Left colon (tissue), 2 donors: ENCODE data around the gene SKI. TPM values are rescaled to one million over a fixed set of nuclear protein-coding genes. Genes with fewer than 3 reads are reported as not detected.
A peak's percentile ranks its signal among the peaks of the same experiment; 100 is the strongest.
"Not testable (repeated sequence)": the region's sequence is repeated elsewhere in the genome, so short reads cannot be mapped to it uniquely, and the experiment has no call there.

Source experiments
- ATAC-seq: fragments of 200-7000 bp; cut with Tn5 transposase; one replicate; pipeline ENCODE4 v1.9.1; 2020; ENCODE audit warnings: mild to moderate bottlenecking, moderate library complexity
- DNase-seq, 2 donors: peaks; one replicate each; pipeline ENCODE4 v3.0.0-alpha.2; 2020
- intact Hi-C, 2 donors: fragments of 100-400 bp; cut with DNase I in 1 of 2; cut with micrococcal nuclease in 1 of 2; formaldehyde crosslinking; loops; one replicate each; pipeline versions ENCODE4 v1.11.2 to v1.14.0; 2022; cut with DNase I, micrococcal nuclease
- total RNA-seq, 2 donors: library from RNA; stranded (reverse); fragmentation: NEBNext Ultra II Directional; extraction: Animal tissue kit (Norgen Biotek cat#: 25700); gene quantifications; one replicate each; pipeline ENCODE4 v1.2.1, GENCODE V29; 2021
- donor health status: DM: no; HTN: no; CAD: no.
- donor health status: DM: yes; HTN: yes; CAD: no.

The SKI gene
- total RNA-seq, 2 donors from 2014 or later = 30.2 to 35.5 TPM

DNA sequence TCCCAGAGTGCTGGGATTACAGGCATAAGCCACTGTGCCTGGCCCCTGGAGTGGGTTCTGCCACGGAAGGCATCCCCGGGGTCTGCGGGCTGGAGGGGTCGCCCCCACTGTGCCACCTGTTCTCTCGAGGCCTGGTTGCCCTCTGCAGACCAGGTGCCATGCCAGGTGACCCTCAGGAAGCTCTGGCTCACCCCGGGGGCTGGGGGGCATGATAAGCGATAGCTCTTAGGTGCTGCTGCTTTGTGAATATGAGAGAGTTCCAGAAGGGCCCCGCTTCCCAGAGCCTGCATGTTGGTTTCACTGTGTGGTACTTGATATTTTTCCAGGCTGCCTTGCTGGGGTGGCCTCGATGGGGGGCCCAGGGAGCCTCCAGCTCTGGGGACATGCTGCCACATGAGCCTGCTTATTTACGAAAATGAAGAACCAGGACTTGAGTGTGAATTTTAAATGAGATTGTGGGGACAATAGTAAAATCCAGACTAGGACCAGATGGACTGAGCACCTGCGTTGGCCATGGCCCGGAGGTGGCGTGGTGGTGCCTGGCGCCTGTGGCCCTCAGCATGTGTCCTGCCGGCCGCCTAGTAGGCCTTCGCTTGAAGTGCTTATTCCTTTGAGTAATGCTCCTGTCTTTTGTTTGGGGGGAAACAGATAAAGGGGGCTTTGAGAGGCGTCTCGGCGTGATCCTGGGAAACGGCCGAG is 7.3 kb downstream of the SKI start:
- ATAC-seq (no peak), DNase-seq (no peak)
- intact Hi-C loops = no loop called here

- ATAC-seq (peak; percentile 41), DNase-seq (no peak)
- intact Hi-C loops = no loop called here
Observed at GRCh38 chr1:2236695-2237677, 8.9 kb downstream of the SKI start.

DNA sequence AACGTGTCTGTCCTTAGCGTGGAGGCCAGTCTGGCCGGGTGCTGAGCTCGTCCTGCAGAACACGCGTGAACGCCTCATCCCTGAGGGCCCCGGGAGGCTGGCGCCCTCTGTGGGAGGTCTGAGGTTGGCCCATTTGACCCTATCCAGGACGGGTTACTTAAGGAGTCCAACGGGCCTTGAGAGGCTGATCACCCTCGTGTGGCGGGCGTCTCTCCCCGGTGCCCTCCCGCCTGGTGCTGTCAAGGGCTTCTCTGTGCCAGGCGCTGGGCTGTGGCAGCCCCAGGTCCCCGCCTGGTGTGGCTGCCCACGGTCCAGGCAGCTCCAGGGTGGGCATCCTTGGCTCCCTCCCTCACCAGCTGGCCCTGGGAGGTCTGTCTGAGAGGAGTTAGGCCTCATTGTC is 9.7 kb downstream of the SKI start:
- no peak for DNase-seq
- no peak for ATAC-seq
- intact Hi-C loops = no loop called here

DNA sequence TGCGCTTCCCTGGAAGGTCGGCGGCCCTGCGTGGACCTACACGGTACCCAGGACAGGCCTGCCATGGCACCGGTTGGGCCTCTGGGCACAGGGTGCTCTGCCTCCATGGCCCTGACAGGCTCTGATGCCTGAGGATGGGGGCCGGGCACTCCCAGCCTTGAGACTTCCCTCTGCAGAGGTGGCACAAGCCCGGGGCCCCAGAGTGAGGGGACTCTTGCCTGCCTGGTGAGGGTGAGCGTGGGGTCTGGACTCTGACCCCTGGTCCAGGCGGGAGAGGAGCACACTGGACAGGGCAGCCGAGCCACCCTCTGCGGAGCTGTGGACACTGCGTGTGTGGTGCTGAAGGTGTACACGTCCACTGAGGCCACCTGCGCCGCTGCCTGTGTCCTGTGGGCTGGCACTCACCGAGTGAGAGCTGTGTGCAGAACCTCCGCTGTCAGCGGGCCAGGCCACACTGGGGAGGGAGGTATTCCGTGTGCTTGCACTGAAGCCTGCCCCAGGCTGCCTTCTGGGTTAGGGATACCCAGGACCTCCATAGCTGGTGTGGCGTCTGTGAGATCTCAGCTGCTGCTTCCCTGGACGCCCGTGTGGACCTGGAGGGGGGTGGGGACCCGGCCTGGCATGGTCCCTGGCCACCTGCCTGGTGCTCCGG is 10.4 kb downstream of the SKI start:
- intact Hi-C loops = no loop called here
- ATAC-seq = peak; percentile 20
- DNase-seq = no peak

DNA sequence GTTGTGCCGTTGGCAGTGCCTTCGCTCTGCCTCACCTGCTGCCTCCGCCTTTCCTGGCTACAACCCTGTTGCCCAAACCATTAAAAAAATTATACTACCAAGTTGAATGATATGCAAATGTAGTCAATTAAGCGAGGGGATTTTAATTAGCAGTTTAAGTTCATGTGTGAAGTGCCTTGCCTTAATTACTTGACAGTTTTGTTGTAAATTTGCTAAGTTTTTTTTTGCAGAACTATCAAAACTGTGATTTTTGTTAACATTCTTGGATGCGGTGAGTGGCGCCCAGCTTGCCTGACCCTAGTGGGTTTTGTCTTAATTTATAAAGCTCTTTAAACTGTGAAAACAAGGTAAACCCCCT is 10.9 kb downstream of the SKI start:
- no peak for ATAC-seq
- intact Hi-C loops = no loop called here
- DNase-seq = no peak

GRCh38 chr1:2239384-2239985 is 11.4 kb downstream of the SKI start:
- intact Hi-C loops = no loop called here
- peak; percentile 12 for ATAC-seq
- no peak for DNase-seq

DNA sequence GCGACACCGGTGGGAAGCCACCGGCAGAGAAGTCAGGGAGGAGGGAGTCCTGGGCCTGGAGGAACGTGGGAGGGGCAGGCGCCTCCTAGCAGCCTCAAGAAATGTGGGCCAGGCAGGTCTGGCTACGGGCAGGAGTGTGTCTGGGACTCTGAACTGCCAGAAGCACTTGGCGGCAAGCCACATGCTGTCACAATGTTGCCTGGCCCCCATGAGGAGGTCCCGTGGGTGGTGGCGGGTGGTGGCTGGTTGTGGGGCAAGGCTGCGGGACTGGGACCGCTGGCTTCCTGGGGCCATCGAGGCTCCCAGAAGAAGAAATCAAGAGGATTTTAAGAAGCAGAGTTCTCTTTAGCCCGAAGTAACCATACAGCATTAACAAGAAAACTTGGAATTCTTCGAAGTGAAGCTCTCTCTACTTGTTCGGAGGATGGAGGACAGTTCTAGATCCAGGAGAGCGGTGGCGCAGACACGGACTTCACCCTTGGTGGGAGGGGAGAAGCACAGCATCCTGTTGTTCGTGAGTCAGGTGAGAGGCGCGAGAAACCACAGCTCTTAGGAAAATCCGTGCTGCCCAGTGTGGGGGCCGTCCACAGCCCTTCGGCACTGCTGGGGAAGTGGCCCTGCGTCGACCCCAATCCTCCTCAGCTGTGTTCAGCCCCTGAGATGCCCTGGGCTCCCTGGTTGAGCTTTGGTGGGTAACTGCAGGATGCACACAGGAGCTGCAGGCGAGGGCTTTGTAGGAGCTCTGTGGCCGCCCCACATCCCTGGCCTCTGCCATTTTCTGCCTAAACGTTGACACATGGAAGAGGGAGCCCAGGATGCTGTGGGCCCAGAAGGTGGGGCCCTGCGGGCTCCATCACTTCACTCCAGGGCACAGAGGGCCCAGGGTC is 12.4 kb downstream of the SKI start:
- intact Hi-C loops = no loop called here
- ATAC-seq = peak; percentile 71
- peak; percentile 65 to 75 for DNase-seq

DNA sequence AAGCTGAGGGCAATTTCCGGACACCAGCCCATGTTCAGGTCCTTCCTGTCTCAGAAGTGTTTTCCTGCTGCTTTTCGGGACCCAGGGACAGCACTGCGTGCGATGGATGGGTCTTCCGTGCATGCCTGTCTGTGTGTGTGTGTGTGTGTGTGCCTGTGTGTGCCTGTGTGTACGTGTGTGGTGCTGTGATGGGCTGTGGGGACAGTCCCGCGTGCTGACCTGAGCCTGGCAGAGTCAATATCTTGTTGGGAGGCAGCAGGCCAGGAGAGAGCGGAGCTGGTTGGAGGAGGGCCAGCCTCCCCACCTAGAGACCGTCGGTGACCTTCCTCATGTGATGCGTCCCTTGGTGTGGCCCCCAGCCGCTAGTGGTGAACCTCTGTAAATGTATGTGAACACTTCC is 13.7 kb downstream of the SKI start:
- ATAC-seq = no peak

DNA sequence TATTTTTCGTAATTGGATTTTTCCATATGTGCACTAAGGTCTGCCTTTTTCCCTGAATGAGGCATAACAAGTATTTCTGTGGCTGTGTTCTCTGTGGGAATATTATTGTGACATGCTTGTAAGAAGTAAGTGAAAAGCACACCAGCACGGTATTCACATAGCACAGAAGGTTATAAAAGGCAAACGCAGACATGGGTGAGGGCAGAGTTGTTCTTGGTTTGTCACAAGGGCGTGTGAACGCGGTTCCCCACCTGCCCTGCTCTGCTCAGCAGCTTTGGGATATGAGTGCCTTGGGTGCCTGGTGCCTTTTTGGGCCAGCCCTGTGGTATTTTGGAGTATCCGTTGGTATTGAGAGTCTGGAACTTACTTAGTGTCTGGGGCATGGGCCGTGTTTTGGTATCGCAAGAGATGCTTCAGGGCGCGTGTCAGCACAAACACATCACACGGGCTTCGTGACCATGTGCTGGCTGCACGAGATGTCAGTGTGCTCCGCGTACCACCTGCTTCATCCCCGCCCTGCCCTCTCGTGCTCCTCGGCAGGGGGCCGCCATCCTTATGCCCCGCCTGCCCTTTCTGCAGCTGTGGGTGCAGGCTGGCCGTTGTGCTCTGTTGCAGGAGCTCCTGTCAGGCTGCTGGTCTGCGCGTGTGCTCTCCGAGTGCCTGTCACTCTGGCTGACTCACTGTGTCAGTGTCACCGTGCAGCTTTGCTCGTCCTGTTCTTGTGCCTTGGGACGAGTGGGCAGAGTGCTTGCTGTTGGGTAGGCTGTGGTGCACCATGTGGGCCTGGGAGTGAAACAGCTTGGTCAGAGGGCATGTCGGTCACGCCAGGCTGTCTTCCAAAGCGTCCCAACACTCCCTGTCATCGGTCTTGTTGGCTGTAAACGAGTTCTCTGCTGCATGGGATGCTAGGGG is 15.0 kb downstream of the SKI start:
- intact Hi-C loops = no loop called here
- DNase-seq (no peak), ATAC-seq (no peak)

More for the DNA sequence above, 13.7 kb downstream of the SKI start:
- intact Hi-C loops = no loop called here
- no peak for DNase-seq

- DNase-seq, ATAC-seq, intact Hi-C loops: not testable (repeated sequence)
Observed at GRCh38 chr1:2247045-2247394, 18.9 kb downstream of the SKI start.

GRCh38 chr1:2247760-2248126 is 19.6 kb downstream of the SKI start:
- ATAC-seq (no peak), DNase-seq (no peak)
- intact Hi-C loops = no loop called here

- intact Hi-C loops = no loop called here
- ATAC-seq (peak; percentile 94), DNase-seq (peak; percentile 77 to 81)
Observed at GRCh38 chr1:2248127-2248826, 20.2 kb downstream of the SKI start.

- DNase-seq (no peak), ATAC-seq (no peak)
- intact Hi-C loops = no loop called here
Observed at GRCh38 chr1:2248854-2249558, 20.9 kb downstream of the SKI start.

- intact Hi-C loops = no loop called here
- no peak for ATAC-seq
- DNase-seq = no peak
Observed at GRCh38 chr1:2249559-2249906, 21.4 kb downstream of the SKI start.

- ATAC-seq = peak; percentile 67
- DNase-seq = peak in 1 of 2 donors; percentile 45
- intact Hi-C loops = no loop called here
Observed at GRCh38 chr1:2250721-2251281, 22.7 kb downstream of the SKI start.

GRCh38 chr1:2251363-2251762 is 23.2 kb downstream of the SKI start:
- DNase-seq (no peak), ATAC-seq (no peak)
- intact Hi-C loops = no loop called here
